ENCODE data around the gene SRP68.

DNA sequence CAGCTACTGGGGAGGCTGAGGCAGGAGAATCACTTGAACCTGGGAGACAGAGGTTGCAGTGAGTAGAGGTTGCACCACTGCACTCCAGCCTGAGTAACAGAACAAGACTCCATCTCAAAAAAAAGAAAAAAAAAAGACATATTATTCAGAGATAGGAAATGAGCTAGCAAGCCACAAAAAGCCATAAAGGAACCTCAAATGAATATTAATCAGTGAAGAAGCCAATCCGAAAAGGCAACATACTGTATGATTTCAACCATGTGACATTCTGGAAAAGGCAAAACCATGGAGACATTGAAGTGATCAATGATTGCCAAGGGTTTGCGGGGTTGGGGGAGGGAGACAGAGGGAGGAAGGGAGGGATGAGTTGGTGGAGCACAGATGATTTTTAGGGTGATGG, 39.6 kb upstream of the SRP68 start:
- TF ChIP-seq, protein P1, sequence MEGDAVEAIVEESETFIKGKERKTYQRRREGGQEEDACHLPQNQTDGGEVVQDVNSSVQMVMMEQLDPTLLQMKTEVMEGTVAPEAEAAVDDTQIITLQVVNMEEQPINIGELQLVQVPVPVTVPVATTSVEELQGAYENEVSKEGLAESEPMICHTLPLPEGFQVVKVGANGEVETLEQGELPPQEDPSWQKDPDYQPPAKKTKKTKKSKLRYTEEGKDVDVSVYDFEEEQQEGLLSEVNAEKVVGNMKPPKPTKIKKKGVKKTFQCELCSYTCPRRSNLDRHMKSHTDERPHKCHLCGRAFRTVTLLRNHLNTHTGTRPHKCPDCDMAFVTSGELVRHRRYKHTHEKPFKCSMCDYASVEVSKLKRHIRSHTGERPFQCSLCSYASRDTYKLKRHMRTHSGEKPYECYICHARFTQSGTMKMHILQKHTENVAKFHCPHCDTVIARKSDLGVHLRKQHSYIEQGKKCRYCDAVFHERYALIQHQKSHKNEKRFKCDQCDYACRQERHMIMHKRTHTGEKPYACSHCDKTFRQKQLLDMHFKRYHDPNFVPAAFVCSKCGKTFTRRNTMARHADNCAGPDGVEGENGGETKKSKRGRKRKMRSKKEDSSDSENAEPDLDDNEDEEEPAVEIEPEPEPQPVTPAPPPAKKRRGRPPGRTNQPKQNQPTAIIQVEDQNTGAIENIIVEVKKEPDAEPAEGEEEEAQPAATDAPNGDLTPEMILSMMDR (IDR thresholded peaks at IDR 0.05) = no peak
- no peak for TF ChIP-seq EP300 (IDR thresholded peaks at IDR 0.05)
- TF ChIP-seq POLR2A (IDR thresholded peaks at IDR 0.05) = no peak
